ENCODE data around the gene PDE7B. TPM values are rescaled to one million over a fixed set of nuclear protein-coding genes. Genes with fewer than 3 reads are reported as not detected.

PDE7B gene
- total and polyA plus RNA-seq, 2 of the 4 experiments (the other 2 are of a cell fraction), result 7.8 to 12.4 TPM

DNA sequence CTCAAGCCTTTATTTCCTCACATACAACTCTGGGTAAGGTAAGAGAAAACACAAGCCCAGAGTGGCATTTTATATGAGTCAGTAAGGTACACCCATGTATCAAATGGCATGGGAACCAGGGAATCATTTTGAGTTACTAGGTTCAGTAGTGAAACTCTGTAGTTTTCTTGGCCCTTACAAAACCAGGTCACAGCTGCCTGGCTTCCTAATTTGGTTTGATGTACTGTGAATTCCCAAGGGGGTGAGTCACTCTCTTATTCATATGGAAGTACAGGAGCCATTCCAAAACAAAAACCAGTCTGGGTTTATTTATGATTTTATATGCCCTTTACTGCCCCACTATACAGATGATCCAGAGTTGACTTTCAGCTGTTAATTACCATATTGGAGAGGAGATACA, 70.7 kb downstream of the PDE7B start:
- no peaks in the 10 kb centered on the region for H4K20me1 ChIP-seq (ENCODE audit: insufficient read depth, low read length)
- intact Hi-C loops (cut with micrococcal nuclease), result no loop called here
- peak overlapping the region; percentile 67; the same call in 1 of the 2 replicates for H3K56ac ChIP-seq (ENCODE audit: extremely low read depth, insufficient read depth, low read length)
- H3K9me1 ChIP-seq (ENCODE audit: insufficient read depth, low read length), result peaks cover 3% of the 10 kb centered on the region; the same call in 1 of the 2 replicates
- peak overlapping the region; percentile 95 for H3K23ac ChIP-seq (ENCODE audit: low read depth, low read length)
- peak overlapping the region; percentile 87 for H4K91ac ChIP-seq (ENCODE audit: insufficient read depth, low read depth, low read length)
- H3K4me3 ChIP-seq (ENCODE audit: insufficient read depth, low read depth, low read length), result no peak overlapping the region
- H2BK15ac ChIP-seq (ENCODE audit: low read depth, low read length), result no peak overlapping the region; the same call in 2 of the 3 replicates
- H3K4me2 ChIP-seq (ENCODE audit: low read depth, low read length), result peak overlapping the region; percentile 54; the same call in 1 of the 2 replicates
- peak overlapping the region; percentile 42; the same call in 1 of the 2 replicates for H4K5ac ChIP-seq (ENCODE audit: low read depth, low read length)
- ChIA-PET POLR2A (ENCODE audit: unreplicated experiment) (no interaction called here), CTCF (no interaction called here)
- peak overlapping the region; percentile 94 for H3K14ac ChIP-seq (replicated peaks; ENCODE audit: low read depth, low read length)
- H3K79me1 ChIP-seq (ENCODE audit: low read depth in 1 of 2, low read length in 2 of 2), result peaks cover 31 to 34% of the 10 kb centered on the region in 2 experiments
- peak overlapping the region; percentile 3; the same call in 1 of the 2 replicates for H3K9ac ChIP-seq (ENCODE audit: low read depth, low read length)
- TF ChIP-seq RCOR1 (IDR thresholded peaks at IDR 0.05; ENCODE audit: insufficient replicate concordance, low read length), result peak; percentile 92
- 0 out of 2 replicates have a peak, but pooled peaks have one; percentile 0 for TF ChIP-seq CEBPB (IDR thresholded peaks at IDR 0.05; ENCODE audit: low read depth, low read length)
- peak; percentile 82 for TF ChIP-seq FOS (IDR thresholded peaks at IDR 0.05; ENCODE audit: low read depth, low read length)
- TF ChIP-seq BHLHE40 (IDR thresholded peaks at IDR 0.05; ENCODE audit: low read depth, low read length), result no peak
- ATAC-seq (ENCODE audit: low read depth) (peak; percentile 91), DNase-seq (peak; percentile 98)
- H3K27ac ChIP-seq (ENCODE audit: insufficient read depth, low read length), result peak overlapping the region; percentile 69; the same call in 1 of the 2 replicates
- H3K9me3 ChIP-seq (ENCODE audit: control insufficient read depth, insufficient read depth, low read length), result no peaks in the 10 kb centered on the region
- no peaks in the 10 kb centered on the region for H3K27me3 ChIP-seq (ENCODE audit: control insufficient read depth, insufficient read depth, low read length)
- no TSS peak for BruUV-seq (replicated peaks)
- H2BK5ac ChIP-seq (ENCODE audit: low read depth, low read length, poor library complexity, severe bottlenecking), result peak overlapping the region; percentile 100
- peak overlapping the region; percentile 90; the same call in 1 of the 2 replicates for H3K4ac ChIP-seq (ENCODE audit: low read depth, low read length)
- dilution Hi-C loops (cut with HindIII; ENCODE audit: low sequenced_read_pairs, unreplicated experiment), result no loop called here
- peak overlapping the region; percentile 98 for H2BK20ac ChIP-seq (ENCODE audit: low read depth, low read length)
- no peak overlapping the region for H2AK9ac ChIP-seq (replicated peaks; ENCODE audit: low read depth, low read length, poor library complexity)
- no peak overlapping the region for H2AFZ ChIP-seq (replicated peaks; ENCODE audit: low read length, poor library complexity)
- peaks cover 4% of the 10 kb centered on the region for H3K36me3 ChIP-seq (ENCODE audit: control insufficient read depth, insufficient read depth, low read length)
- H3K18ac ChIP-seq (ENCODE audit: low read depth, low read length), result peak overlapping the region; percentile 99
- peaks cover 11% of the 10 kb centered on the region for H3K4me1 ChIP-seq (ENCODE audit: control insufficient read depth, insufficient read depth, low read length)
- H4K8ac ChIP-seq (ENCODE audit: low read depth in 2 of 2, low read length in 2 of 2), result peak overlapping the region in 1 of 2 experiments; percentile 97
- in situ Hi-C loops (cut with MboI; ENCODE audit: low sequenced_read_pairs), result no loop called here
- H2BK120ac ChIP-seq (ENCODE audit: low read depth, low read length), result peak overlapping the region; percentile 95
- H2AK5ac ChIP-seq (ENCODE audit: low read depth, low read length), result peak overlapping the region; percentile 20; the same call in 1 of the 2 replicates
